ENCODE results near the gene LETM1.

DNA sequence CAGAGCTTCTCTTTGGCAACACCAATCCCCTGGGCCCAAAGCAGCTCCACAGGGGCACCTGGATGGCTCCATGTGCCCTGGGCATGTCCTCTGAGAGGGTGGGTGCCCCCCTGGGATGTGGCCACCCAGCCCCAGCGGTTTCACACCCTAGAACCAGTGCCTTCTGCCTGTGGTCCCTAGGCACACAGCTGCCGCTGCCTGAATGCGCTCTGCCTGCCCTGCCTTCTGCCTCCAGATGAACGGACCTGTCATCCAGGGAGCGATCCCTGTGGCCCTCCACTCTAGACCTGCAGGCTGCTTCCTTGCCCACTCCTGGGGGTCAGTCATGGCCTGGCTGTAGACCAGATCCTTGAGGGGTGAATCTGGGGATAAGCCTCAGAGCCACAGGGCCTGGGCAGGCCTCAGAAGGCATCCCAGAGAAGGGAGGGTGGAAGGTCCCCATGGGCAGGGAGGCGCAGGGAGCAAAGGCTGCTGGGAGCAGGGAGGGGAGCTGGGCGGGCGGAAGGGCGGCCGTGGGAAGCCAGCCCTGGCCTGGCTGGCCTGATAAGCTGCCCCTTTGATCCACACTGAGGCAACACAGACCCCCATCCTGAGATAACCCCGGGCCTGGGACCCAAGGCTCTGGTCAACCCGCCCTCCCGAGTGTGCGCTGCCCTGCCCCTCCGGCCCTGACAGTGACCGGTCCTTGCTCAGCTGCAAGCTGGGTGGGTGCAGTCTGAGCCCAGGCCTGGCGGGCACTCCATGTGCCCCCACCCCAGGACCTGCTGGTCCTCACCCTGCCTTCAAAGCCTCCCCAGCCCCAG, 71.0 kb downstream of the LETM1 start:
- TF ChIP-seq POLR2A (IDR thresholded peaks at IDR 0.05; ENCODE audit: control extremely low read depth in 1 of 2, low read depth in 2 of 2, low read length in 2 of 2) (no peak), SP1 (IDR thresholded peaks at IDR 0.05; ENCODE audit: low read depth, low read length) (no peak), CTCF (IDR thresholded peaks at IDR 0.05; ENCODE audit: control extremely low read depth in 1 of 3, insufficient read depth in 1 of 3, low read depth in 1 of 3, low read length in 3 of 3) (no peak), TAF1 (IDR thresholded peaks at IDR 0.05; ENCODE audit: low read depth, low read length) (no peak)
